ENCODE results near the gene TREH. TPM values are rescaled to one million over a fixed set of nuclear protein-coding genes. Genes with fewer than 3 reads are reported as not detected.

TREH gene
- total and polyA plus RNA-seq, 2 experiments from 2014 or later, result 0.42 TPM; not detected in 1

DNA sequence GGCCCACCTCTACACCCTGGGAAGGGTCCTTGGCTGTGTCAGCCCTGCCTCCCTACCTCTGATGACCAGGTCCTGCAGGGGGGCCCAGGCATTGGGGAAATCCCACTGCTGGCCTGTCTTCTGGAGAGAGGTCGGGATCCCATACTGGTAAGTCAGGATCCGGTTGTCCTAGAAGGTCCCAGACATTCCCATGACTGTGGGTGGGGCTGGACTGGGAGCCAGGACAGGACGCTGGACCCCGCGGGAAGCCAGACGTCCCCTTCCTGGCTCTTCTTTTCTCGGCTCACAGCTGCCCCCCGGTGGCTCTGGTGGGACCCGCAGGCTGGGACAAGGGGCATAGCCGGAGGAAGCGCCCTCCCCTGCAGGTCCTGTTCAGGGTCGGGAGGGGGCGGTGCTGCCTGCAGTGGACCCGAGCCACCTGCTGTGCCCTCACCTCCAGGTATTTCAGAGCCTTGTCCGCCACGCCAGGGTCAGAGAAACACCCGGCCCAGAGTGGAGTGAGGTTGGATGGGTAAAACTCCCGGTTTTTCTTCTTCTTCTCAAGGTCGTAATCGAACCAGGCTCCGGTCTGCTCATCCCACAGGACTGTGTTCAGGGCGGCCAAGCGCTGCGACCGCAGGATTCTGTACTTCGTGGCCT lies 20.0 kb downstream of the TREH start:
- H3K4me3 ChIP-seq, result no peak overlapping the region
- no peaks in the 10 kb centered on the region for H3K9me3 ChIP-seq (ENCODE audit: low read depth)

DNA sequence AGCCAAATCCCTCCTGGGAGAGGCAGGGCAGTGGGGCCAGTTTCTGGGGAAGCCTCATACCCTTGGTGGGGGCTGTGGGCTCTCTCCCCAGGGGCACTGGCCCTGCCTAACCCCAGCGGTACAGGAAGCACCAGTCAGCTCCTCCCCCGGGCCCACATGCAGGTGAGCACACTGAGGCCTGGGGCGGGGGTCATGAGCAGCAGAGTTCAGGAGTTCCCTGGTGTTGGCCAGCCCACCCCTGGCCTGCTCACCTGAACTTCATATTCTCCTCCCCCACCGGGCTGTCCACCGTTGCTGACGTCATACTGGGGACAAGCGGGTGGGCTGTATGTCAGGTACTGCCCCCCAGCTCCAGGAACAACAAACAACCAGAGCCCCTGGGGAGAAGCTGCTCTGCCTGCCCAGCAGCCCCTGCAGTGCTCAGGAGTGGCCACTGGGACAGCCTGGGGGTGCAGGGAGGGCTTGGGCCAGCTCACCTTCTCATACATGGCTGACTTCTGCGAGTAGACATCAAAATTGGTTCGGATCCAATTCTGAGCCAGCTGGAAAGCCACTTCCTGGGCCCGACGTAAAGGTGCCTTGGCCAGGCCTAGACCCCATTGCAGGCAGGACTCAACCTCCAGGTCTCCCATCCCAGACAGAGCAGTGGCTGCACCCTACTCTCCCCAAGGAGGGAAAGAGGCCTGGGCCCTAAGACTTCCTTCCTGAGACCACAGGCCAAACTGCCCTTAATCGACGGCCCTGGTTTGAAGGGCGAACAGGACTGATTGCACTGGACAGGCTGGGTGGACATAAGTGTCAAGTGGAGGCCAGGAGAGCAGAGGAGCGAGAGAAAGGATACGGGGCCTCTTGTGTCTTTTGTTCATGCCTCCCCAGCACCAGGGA lies 20.8 kb downstream of the TREH start:
- TF ChIP-seq, protein P1, sequence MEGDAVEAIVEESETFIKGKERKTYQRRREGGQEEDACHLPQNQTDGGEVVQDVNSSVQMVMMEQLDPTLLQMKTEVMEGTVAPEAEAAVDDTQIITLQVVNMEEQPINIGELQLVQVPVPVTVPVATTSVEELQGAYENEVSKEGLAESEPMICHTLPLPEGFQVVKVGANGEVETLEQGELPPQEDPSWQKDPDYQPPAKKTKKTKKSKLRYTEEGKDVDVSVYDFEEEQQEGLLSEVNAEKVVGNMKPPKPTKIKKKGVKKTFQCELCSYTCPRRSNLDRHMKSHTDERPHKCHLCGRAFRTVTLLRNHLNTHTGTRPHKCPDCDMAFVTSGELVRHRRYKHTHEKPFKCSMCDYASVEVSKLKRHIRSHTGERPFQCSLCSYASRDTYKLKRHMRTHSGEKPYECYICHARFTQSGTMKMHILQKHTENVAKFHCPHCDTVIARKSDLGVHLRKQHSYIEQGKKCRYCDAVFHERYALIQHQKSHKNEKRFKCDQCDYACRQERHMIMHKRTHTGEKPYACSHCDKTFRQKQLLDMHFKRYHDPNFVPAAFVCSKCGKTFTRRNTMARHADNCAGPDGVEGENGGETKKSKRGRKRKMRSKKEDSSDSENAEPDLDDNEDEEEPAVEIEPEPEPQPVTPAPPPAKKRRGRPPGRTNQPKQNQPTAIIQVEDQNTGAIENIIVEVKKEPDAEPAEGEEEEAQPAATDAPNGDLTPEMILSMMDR (IDR thresholded peaks at IDR 0.05; ENCODE audit: low read depth, low read length), result peak; percentile 16
- no peaks in the 10 kb centered on the region for H3K27me3 ChIP-seq
- DNase-seq (ENCODE audit: low read depth in 1 of 2, low spot score in 1 of 2), result peak in 1 of 2 donors; percentile 26
- H3K4me3 ChIP-seq, result no peak overlapping the region
- peaks cover 15% of the 10 kb centered on the region for H3K36me3 ChIP-seq
- no peak overlapping the region for H3K27ac ChIP-seq
- no peaks in the 10 kb centered on the region for H3K4me1 ChIP-seq (ENCODE audit: low read depth)
- H3K9me3 ChIP-seq (ENCODE audit: low read depth), result no peaks in the 10 kb centered on the region

More for the DNA sequence above, 20.0 kb downstream of the TREH start:
- peaks cover 11% of the 10 kb centered on the region for H3K36me3 ChIP-seq
- H3K27ac ChIP-seq, result no peak overlapping the region
- DNase-seq (ENCODE audit: low read depth in 1 of 2, low spot score in 1 of 2), result peak; percentile 85 to 92
- no peaks in the 10 kb centered on the region for H3K4me1 ChIP-seq (ENCODE audit: low read depth)
- TF ChIP-seq, protein P1 (IDR thresholded peaks at IDR 0.05; ENCODE audit: low read depth, low read length), result peak; percentile 95
- no peaks in the 10 kb centered on the region for H3K27me3 ChIP-seq

DNA sequence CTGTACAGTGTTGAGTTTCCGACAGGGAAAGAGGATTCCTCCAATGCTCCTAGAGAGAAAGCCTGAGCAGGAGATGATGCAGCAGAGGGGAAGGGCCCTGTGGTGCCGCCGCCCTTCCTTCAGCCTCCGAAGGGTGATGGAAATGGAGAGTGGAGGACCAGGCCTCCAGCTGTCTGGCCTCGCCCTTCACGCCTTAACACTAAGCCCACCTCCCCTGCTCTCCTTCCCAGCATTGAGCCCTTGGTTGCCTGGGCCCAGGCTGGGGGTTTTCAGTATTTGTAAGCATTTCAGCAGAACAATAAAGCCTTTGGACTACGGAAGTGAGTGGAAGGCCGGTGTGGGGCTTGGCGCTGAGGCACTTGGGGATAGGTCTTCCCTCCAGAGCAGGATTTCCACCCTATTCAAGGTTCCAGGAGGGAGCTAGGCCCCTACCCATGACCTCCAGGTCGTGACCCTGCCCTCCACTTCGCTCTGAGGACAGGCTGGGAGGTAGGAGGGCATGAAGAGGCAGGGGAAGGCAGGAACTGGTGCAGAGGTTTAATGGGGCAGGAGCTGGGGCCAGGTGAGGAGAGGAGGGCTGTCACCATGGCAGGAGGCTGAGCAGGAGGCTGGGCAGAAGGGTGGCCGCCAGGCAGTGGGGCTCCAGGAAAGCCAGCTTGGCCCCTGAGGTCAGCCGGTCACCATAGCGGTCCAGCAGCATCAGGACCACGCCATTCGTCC lies 21.6 kb downstream of the TREH start:
- H3K27me3 ChIP-seq, result no peaks in the 10 kb centered on the region
- H3K27ac ChIP-seq, result no peak overlapping the region
- H3K4me1 ChIP-seq (ENCODE audit: low read depth), result no peaks in the 10 kb centered on the region
- peaks cover 15% of the 10 kb centered on the region for H3K36me3 ChIP-seq
- TF ChIP-seq, protein P1 (IDR thresholded peaks at IDR 0.05; ENCODE audit: low read depth, low read length), result no peak
- DNase-seq (ENCODE audit: low read depth in 1 of 2, low spot score in 1 of 2), result no peak
- H3K9me3 ChIP-seq (ENCODE audit: low read depth), result no peaks in the 10 kb centered on the region
- no peak overlapping the region for H3K4me3 ChIP-seq

DNA sequence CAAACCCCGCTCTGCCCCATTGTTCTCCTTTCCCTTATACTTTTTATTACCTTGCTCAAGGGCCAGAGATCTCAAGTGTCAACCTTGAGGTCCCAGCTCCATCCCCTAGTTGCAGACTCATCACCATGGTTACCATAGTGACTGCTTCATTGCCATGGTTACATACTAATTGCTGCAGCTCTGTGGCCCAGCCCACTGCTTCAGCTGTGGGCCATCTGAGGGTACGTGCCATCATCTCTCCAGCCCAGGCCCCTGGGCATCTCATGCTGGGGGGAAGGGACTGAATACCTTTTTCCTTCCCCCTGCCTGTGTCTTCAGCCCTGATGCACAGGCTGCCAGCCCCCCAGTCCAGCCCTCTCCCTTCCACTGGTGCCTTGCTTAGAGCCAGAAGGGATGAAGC lies 22.2 kb downstream of the TREH start:
- DNase-seq (ENCODE audit: low read depth in 1 of 2, low spot score in 1 of 2), result no peak
- Histone ChIP-seq H3K4me1 (ENCODE audit: low read depth) (no peaks in the 10 kb centered on the region), H3K27me3 (no peaks in the 10 kb centered on the region), H3K9me3 (ENCODE audit: low read depth) (no peaks in the 10 kb centered on the region), H3K27ac (no peak overlapping the region), H3K36me3 (peaks cover 15% of the 10 kb centered on the region), H3K4me3 (no peak overlapping the region)
- TF ChIP-seq, protein P1 (IDR thresholded peaks at IDR 0.05; ENCODE audit: low read depth, low read length), result no peak

DNA sequence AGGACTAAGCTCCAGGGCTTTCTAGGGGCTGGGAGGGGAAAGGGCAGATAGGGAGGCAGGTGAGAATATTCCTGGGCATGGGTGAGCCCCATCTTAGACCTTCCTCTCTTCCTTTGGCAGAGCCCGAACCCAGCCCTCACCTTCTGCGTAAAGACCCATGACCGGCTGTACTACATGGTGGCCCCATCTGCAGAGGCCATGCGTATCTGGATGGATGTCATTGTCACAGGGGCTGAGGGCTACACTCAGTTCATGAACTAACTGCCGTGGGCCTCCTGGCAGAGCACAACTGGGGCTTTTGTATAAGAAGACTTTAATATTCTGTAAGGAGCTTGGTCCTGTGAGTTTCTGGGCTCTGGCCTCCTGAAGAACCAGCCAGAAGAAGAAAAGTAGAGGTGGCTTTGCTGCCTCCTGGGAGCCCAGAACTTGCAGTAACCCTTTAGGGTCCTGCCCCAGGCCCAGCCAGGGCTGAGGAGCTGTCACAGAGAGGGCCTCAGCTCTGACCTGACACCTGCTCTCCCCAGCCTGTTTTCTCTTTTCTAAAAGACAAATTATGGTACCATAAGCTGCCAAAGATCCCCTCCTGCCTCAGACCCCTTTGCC lies 22.8 kb downstream of the TREH start:
- H3K27ac ChIP-seq, result no peak overlapping the region
- no peaks in the 10 kb centered on the region for H3K27me3 ChIP-seq
- H3K4me1 ChIP-seq (ENCODE audit: low read depth), result no peaks in the 10 kb centered on the region
- no peak overlapping the region for H3K4me3 ChIP-seq
- peaks cover 18% of the 10 kb centered on the region for H3K36me3 ChIP-seq
- TF ChIP-seq, protein P1 (IDR thresholded peaks at IDR 0.05; ENCODE audit: low read depth, low read length), result no peak
- no peaks in the 10 kb centered on the region for H3K9me3 ChIP-seq (ENCODE audit: low read depth)
- no peak for DNase-seq (ENCODE audit: low read depth in 1 of 2, low spot score in 1 of 2)

Data from cardiac muscle cell (in vitro differentiated cells and primary cell).